IMR-90 (cell line): Measurements from ENCODE around the gene PXN. TPM values are rescaled to one million over a fixed set of nuclear protein-coding genes. Genes with fewer than 3 reads are reported as not detected.
A peak's percentile ranks its signal among the peaks of the same experiment; 100 is the strongest.
"Not testable (repeated sequence)": the region's sequence is repeated elsewhere in the genome, so short reads cannot be mapped to it uniquely, and the experiment has no call there.

Source experiments
- ATAC-seq: fragments of 200-7000 bp; cut with Tn5 transposase; 2 replicates; pipeline ENCODE4 v1.9.1; 2020; ENCODE audit warnings: low read depth, mild to moderate bottlenecking, moderate library complexity
- BruUV-seq: library from RNA; stranded (reverse); fragments of 400-500 nt; replicated peaks from 2 replicates; lab custom pipeline; 2021; lab: Mats Ljungman, UMichigan
- CTCF ChIA-PET: fragments of 300-600 bp; formaldehyde crosslinking; extraction: SDS; loops from one replicate; lab custom pipeline; 2021; ENCODE audit warnings: antibody characterized with exemption; lab: Yijun Ruan, JAX
- POLR2A ChIA-PET: fragments of 300-600 bp; sonication (Branson Sonifier 250); formaldehyde crosslinking; loops from one replicate; lab custom pipeline; 2022; ENCODE audit warnings: antibody characterized with exemption; ENCODE audit not compliant: unreplicated experiment; lab: Charles Lee
- DNase-seq: peaks from one replicate; pipeline ENCODE4 v3.0.0; 2013
- H2AFZ ChIP-seq: replicated peaks from 2 replicates; pipeline ENCODE3; 2013; ENCODE audit warnings: low read length, mild to moderate bottlenecking; ENCODE audit not compliant: poor library complexity
- H2AK5ac ChIP-seq: 2 replicates; pipeline ENCODE4 v1.6.1; 2013; ENCODE audit warnings: low read depth, low read length, inconsistent platforms
- H2AK9ac ChIP-seq: replicated peaks from 2 replicates; pipeline ENCODE3; 2013; ENCODE audit warnings: mild to moderate bottlenecking, low read depth, low read length, moderate library complexity; ENCODE audit not compliant: poor library complexity
- H2BK120ac ChIP-seq: 2 replicates; pipeline ENCODE4 v1.6.1; 2013; ENCODE audit warnings: low read depth, low read length, inconsistent platforms
- H2BK15ac ChIP-seq: 3 replicates; pipeline ENCODE4 v1.6.1; 2013; ENCODE audit warnings: low read depth, low read length, inconsistent platforms
- H2BK20ac ChIP-seq: 2 replicates; pipeline ENCODE4 v1.6.1; 2013; ENCODE audit warnings: low read depth, mild to moderate bottlenecking, inconsistent platforms, low read length, moderate library complexity
- H2BK5ac ChIP-seq: 2 replicates; pipeline ENCODE4 v1.6.1; 2013; ENCODE audit warnings: mild to moderate bottlenecking, low read depth, low read length, inconsistent platforms; ENCODE audit not compliant: poor library complexity, severe bottlenecking
- H3K14ac ChIP-seq: replicated peaks from 2 replicates; pipeline ENCODE4 v1.6.1; 2013; ENCODE audit warnings: low read depth, low read length, inconsistent platforms
- H3K18ac ChIP-seq: 2 replicates; pipeline ENCODE4 v1.6.1; 2013; ENCODE audit warnings: low read depth, low read length, control low read depth
- H3K23ac ChIP-seq: 2 replicates; pipeline ENCODE4 v1.6.1; 2013; ENCODE audit warnings: low read depth, low read length, inconsistent platforms
- H3K27ac ChIP-seq: 2 replicates; pipeline ENCODE4 v1.5.1; 2013; ENCODE audit warnings: mild to moderate bottlenecking, control low read depth, low read length; ENCODE audit not compliant: insufficient read depth
- H3K27me3 ChIP-seq: 2 replicates; pipeline ENCODE4 v1.6.1; 2013; ENCODE audit warnings: low read length; ENCODE audit not compliant: control insufficient read depth, insufficient read depth
- H3K36me3 ChIP-seq: 2 replicates; pipeline ENCODE4 v1.6.1; 2013; ENCODE audit warnings: low read length, mixed read lengths; ENCODE audit not compliant: control insufficient read depth, insufficient read depth
- H3K4ac ChIP-seq: 2 replicates; pipeline ENCODE4 v1.6.1; 2013; ENCODE audit warnings: low read depth, low read length, inconsistent platforms
- H3K4me1 ChIP-seq: 2 replicates; pipeline ENCODE4 v1.6.1; 2013; ENCODE audit warnings: low read length, mixed read lengths; ENCODE audit not compliant: control insufficient read depth, insufficient read depth
- H3K4me2 ChIP-seq: 2 replicates; pipeline ENCODE4 v1.6.1; 2013; ENCODE audit warnings: low read depth, mild to moderate bottlenecking, control low read depth, low read length, moderate library complexity
- H3K4me3 ChIP-seq: 2 replicates; pipeline ENCODE4 v1.5.1; 2013; ENCODE audit warnings: low read depth, mild to moderate bottlenecking, control low read depth, low read length, moderate library complexity; ENCODE audit not compliant: insufficient read depth
- H3K56ac ChIP-seq: 2 replicates; pipeline ENCODE4 v1.6.1; 2013; ENCODE audit warnings: low read length, inconsistent platforms; ENCODE audit not compliant: insufficient read depth; ENCODE audit errors: extremely low read depth
- H3K79me1 ChIP-seq, 2 experiments: 2 replicates each; pipeline ENCODE4 v1.6.1; 2013; ENCODE audit warnings: low read length in 2 of 2, inconsistent platforms in 1 of 2, low read depth in 1 of 2
- H3K9ac ChIP-seq: 2 replicates; pipeline ENCODE4 v1.6.1; 2013; ENCODE audit warnings: low read depth, low read length, control low read depth
- H3K9me1 ChIP-seq: 2 replicates; pipeline ENCODE4 v1.6.1; 2013; ENCODE audit warnings: low read length, inconsistent platforms; ENCODE audit not compliant: insufficient read depth
- H3K9me3 ChIP-seq: 2 replicates; pipeline ENCODE4 v1.6.1; 2013; ENCODE audit warnings: low read length; ENCODE audit not compliant: control insufficient read depth, insufficient read depth
- H4K20me1 ChIP-seq: 2 replicates; pipeline ENCODE4 v1.6.1; 2013; ENCODE audit warnings: low read length, inconsistent platforms; ENCODE audit not compliant: insufficient read depth
- H4K5ac ChIP-seq: 2 replicates; pipeline ENCODE4 v1.6.1; 2013; ENCODE audit warnings: mild to moderate bottlenecking, low read depth, low read length, control low read depth
- H4K8ac ChIP-seq, 2 experiments: 2 replicates each; pipeline ENCODE4 v1.6.1; 2013; ENCODE audit warnings: low read depth in 2 of 2, low read length in 2 of 2, control low read depth in 1 of 2, inconsistent platforms in 1 of 2
- H4K91ac ChIP-seq: 2 replicates; pipeline ENCODE4 v1.6.1; 2013; ENCODE audit warnings: low read depth, low read length, inconsistent platforms; ENCODE audit not compliant: insufficient read depth
- BHLHE40 ChIP-seq: fragments of 150-350 bp; IDR thresholded peaks from 2 replicates; pipeline ENCODE4 v1.6.1; 2016; ENCODE audit warnings: mild to moderate bottlenecking, low read depth, low read length
- RAD21 ChIP-seq: IDR thresholded peaks from 2 replicates; pipeline ENCODE4 v1.6.1; 2012; ENCODE audit warnings: low read length, improper control_type of control experiment
- RCOR1 ChIP-seq: IDR thresholded peaks from 2 replicates; pipeline ENCODE4 v1.6.1; 2012; ENCODE audit warnings: mild to moderate bottlenecking, low read length, improper control_type of control experiment; ENCODE audit not compliant: insufficient replicate concordance
- WGBS, 2 experiments: methylation state at CpG; one replicate each; pipeline versions ENCODE4 v1.1.5 to v1.1.7; 2013; ENCODE audit warnings: missing lambda C conversion rate in 2 of 2; ENCODE audit not compliant: insufficient read length in 1 of 2; ENCODE audit errors: extremely low coverage in 2 of 2; 5-methylcytosine and 5-hydroxymethylcytosine counted together
- dilution Hi-C: fragments of 300-500 bp; cut with HindIII; formaldehyde crosslinking; loops from one replicate; pipeline ENCODE4 v1.14.3; 2018; ENCODE audit warnings: low sequenced_read_pairs; ENCODE audit not compliant: unreplicated experiment
- in situ Hi-C: fragments of 300-500 bp; cut with MboI; formaldehyde crosslinking; loops from 3 replicates; pipeline ENCODE4 v1.14.3; 2019; ENCODE audit warnings: low sequenced_read_pairs, inconsistent platforms, mixed read lengths
- intact Hi-C: fragments of 100-400 bp; cut with micrococcal nuclease; formaldehyde crosslinking; loops from 2 replicates; pipeline ENCODE4 v1.10.0; 2022
- polyA plus RNA-seq, 3 experiments: library from polyadenylated mRNA; depleted of rRNA; stranded (reverse); fragments of >200 nt; gene quantifications; 2 replicates each; pipeline ENCODE4 v1.2.3, GENCODE V29; 2012; ENCODE audit warnings: low replicate concordance in 1 of 3
- total RNA-seq: library from RNA; depleted of rRNA; stranded (reverse); fragments of >200 nt; gene quantifications from 2 replicates; pipeline ENCODE4 v1.2.3, GENCODE V29; 2012

The PXN gene
- total and polyA plus RNA-seq, 2 of the 4 experiments (the other 2 are of a cell fraction), result 46.6 to 134 TPM

DNA sequence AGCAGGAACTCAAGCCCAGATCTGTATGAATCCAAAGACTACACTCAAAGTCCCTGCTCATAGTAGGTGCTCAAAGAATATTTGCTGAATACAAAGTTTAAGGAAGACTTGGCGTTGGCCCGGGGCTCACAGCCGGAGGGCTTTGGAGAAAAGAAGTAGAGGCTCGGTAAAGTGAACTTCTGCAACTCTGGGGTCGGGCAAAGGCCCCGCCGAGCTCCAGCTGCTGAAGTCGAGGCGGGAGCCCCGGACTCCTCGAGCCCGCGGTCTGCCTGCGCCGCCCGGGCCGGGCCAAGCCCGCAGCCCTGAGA, 71.3 kb downstream of the PXN start:
- BruUV-seq, result no TSS peak

DNA sequence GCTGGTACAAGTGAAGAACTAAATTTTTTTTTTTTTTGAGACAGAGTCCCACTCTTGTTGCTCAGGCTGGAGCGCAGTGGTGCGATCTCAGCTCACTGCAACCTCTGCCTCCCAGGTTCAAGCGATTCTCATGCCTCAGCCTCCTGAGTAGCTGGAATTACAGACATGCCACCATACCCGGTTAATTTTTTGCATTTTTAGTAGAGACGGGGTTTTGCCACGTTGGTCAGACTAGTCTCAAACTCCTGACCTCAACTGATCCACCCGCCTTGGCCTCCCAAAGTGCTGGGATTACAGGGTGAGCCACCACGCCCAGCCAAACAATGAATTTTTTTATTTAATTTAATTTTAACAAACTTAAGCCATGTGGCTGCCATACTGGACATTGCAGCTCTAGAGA, 72.2 kb downstream of the PXN start:
- DNase-seq, H3K4me1 ChIP-seq, H2AK5ac ChIP-seq, H2BK5ac ChIP-seq, H3K9ac ChIP-seq, H3K4ac ChIP-seq, H2BK15ac ChIP-seq, CTCF ChIA-PET, BruUV-seq, H3K27ac ChIP-seq, ATAC-seq, H3K27me3 ChIP-seq, H4K91ac ChIP-seq, H4K8ac ChIP-seq, H2AFZ ChIP-seq, H3K56ac ChIP-seq, POLR2A ChIA-PET, intact Hi-C loops, dilution Hi-C loops, H3K4me3 ChIP-seq, H3K18ac ChIP-seq, H3K9me3 ChIP-seq, H3K14ac ChIP-seq, H2BK120ac ChIP-seq, H2AK9ac ChIP-seq, in situ Hi-C loops, H4K5ac ChIP-seq, H3K9me1 ChIP-seq, H2BK20ac ChIP-seq: not testable (repeated sequence)
- WGBS, 2 experiments, result 84% methylated on average over 6 of the region's 8 CpGs; no CpG with 5 or more reads in 1 of the 2 experiments
- peak overlapping the region; percentile 97; the same call in 1 of the 2 replicates for H3K4me2 ChIP-seq
- H3K36me3 ChIP-seq, result peaks cover 32% of the 10 kb centered on the region
- H3K23ac ChIP-seq, result 0 out of 2 replicates have a peak overlapping the region, but pooled peaks have one; percentile 49
- peaks cover under 1 to 54% of the 10 kb centered on the region in 2 experiments; a peak in 3 of 4 replicates for H3K79me1 ChIP-seq
- H4K20me1 ChIP-seq, result peaks cover 35% of the 10 kb centered on the region

More for the DNA sequence above, 71.3 kb downstream of the PXN start:
- H4K91ac ChIP-seq, result peak overlapping the region; percentile 67
- H3K9me3 ChIP-seq, result no peaks in the 10 kb centered on the region
- in situ Hi-C loops (no loop called here), intact Hi-C loops (no loop called here), dilution Hi-C loops (no loop called here)
- H2AK5ac ChIP-seq, result peak overlapping the region; percentile 86
- no peak overlapping the region for H2BK20ac ChIP-seq
- H4K8ac ChIP-seq, result peak overlapping the region; percentile 88 to 90
- H2BK15ac ChIP-seq, result no peak overlapping the region
- 0% methylated on average over 2 of the region's 18 CpGs; no CpG with 5 or more reads in 1 of the 2 experiments for WGBS, 2 experiments
- peak overlapping the region; percentile 94 for H3K4me3 ChIP-seq
- peaks cover 5% of the 10 kb centered on the region; the same call in 1 of the 2 replicates for H3K9me1 ChIP-seq
- H3K79me1 ChIP-seq, result peaks cover 3 to 61% of the 10 kb centered on the region in 2 experiments; a peak in 3 of 4 replicates
- H3K27me3 ChIP-seq, result no peaks in the 10 kb centered on the region
- POLR2A ChIA-PET, result no interaction called here
- no peak for TF ChIP-seq RAD21
- TF ChIP-seq RCOR1, result no peak
- no peak for TF ChIP-seq BHLHE40
- peak overlapping the region; percentile 75 for H3K14ac ChIP-seq
- H2AK9ac ChIP-seq, result peak overlapping the region; percentile 86
- no peak overlapping the region for H2BK120ac ChIP-seq
- H3K9ac ChIP-seq, result peak overlapping the region; percentile 94
- peak overlapping the region; percentile 91 for H3K27ac ChIP-seq
- peak overlapping the region; percentile 76 for H2BK5ac ChIP-seq
- H3K56ac ChIP-seq, result peak overlapping the region; percentile 54
- H3K18ac ChIP-seq, result no peak overlapping the region
- H3K23ac ChIP-seq, result peak overlapping the region; percentile 92
- H4K5ac ChIP-seq, result peak overlapping the region; percentile 80
- no peak for DNase-seq
- H2AFZ ChIP-seq, result peak overlapping the region; percentile 94
- H3K36me3 ChIP-seq, result peaks cover 39% of the 10 kb centered on the region
- H3K4me1 ChIP-seq, result peaks cover 10% of the 10 kb centered on the region
- H4K20me1 ChIP-seq, result peaks cover 44% of the 10 kb centered on the region
- peak overlapping the region; percentile 91 for H3K4ac ChIP-seq
- CTCF ChIA-PET, result no interaction called here
- peak overlapping the region; percentile 97 for H3K4me2 ChIP-seq
- ATAC-seq, result peak; percentile 48
